OCI-M2 (cell line): ENCODE data around the gene PLK2.

Experiments
- DNase-seq: peaks from one replicate; lab custom pipeline; 2025; ENCODE audit not compliant: unreplicated experiment; lab: John Stamatoyannopoulos, UW

PLK2 gene

GRCh38 chr5:58450811-58451629, 8.9 kb downstream of the PLK2 start:
- DNase-seq: no peak

GRCh38 chr5:58450018-58450417, 9.9 kb downstream of the PLK2 start:
- no peak for DNase-seq

GRCh38 chr5:58447226-58447625, 12.7 kb downstream of the PLK2 start:
- no peak for DNase-seq

GRCh38 chr5:58446024-58446423, 13.9 kb downstream of the PLK2 start:
- no peak for DNase-seq

- no peak for DNase-seq
Observed at GRCh38 chr5:58444805-58445204, 15.1 kb downstream of the PLK2 start.

GRCh38 chr5:58440901-58441460, 18.9 kb downstream of the PLK2 start:
- no peak for DNase-seq

GRCh38 chr5:58439094-58439644, 20.7 kb downstream of the PLK2 start:
- no peak for DNase-seq

- no peak for DNase-seq
Observed at GRCh38 chr5:58437661-58438060, 22.2 kb downstream of the PLK2 start.

- no peak for DNase-seq
Observed at GRCh38 chr5:58431832-58432231, 28.1 kb downstream of the PLK2 start.

- DNase-seq: no peak
Observed at GRCh38 chr5:58412932-58413331, 47.0 kb downstream of the PLK2 start.

GRCh38 chr5:58412081-58412480, 47.8 kb downstream of the PLK2 start:
- no peak for DNase-seq

GRCh38 chr5:58411372-58411771, 48.5 kb downstream of the PLK2 start:
- DNase-seq: no peak

- DNase-seq: no peak
Observed at GRCh38 chr5:58410441-58410840, 49.4 kb downstream of the PLK2 start.

- no peak for DNase-seq
Observed at GRCh38 chr5:58407042-58407719, 52.7 kb downstream of the PLK2 start.

GRCh38 chr5:58406394-58406793, 53.5 kb downstream of the PLK2 start:
- no peak for DNase-seq

GRCh38 chr5:58405175-58405574, 54.7 kb downstream of the PLK2 start:
- DNase-seq: no peak

GRCh38 chr5:58404734-58405133, 55.2 kb downstream of the PLK2 start:
- DNase-seq: no peak
